ENCODE data around the gene SPDYE1. TPM values are rescaled to one million over a fixed set of nuclear protein-coding genes. Genes with fewer than 3 reads are reported as not detected.
"Not testable (repeated sequence)": the region's sequence is repeated elsewhere in the genome, so short reads cannot be mapped to it uniquely, and the experiment has no call there.

The SPDYE1 gene
- not detected for total RNA-seq

GRCh38 chr7:43997532-43997931 is at the start of gene SPDYE1:
Gene SPDYE1, plus strand, starts transcription at chr7:43997897. Its CDS starts 2,053 bp downstream, at chr7:43999950.
- DNase-seq; intact Hi-C loops (cut with micrococcal nuclease); H3K27me3 Mint-ChIP-seq; H3K27ac Mint-ChIP-seq; H3K4me1 Mint-ChIP-seq (ENCODE audit: low read depth); H3K4me3 Mint-ChIP-seq; H3K36me3 Mint-ChIP-seq; CTCF ChIA-PET; POLR2A ChIA-PET; H3K9me3 Mint-ChIP-seq: not testable (repeated sequence)

- no peaks in the 10 kb centered on the region for H3K9me3 Mint-ChIP-seq
- no peak overlapping the region for H3K4me3 Mint-ChIP-seq
- H3K36me3 Mint-ChIP-seq: peaks cover 18% of the 10 kb centered on the region
- DNase-seq: no peak
- H3K4me1 Mint-ChIP-seq (ENCODE audit: low read depth): peaks cover 9% of the 10 kb centered on the region
- H3K27ac Mint-ChIP-seq: no peak overlapping the region
- intact Hi-C loops (cut with micrococcal nuclease): no loop called here
- CTCF ChIA-PET: no interaction called here
- POLR2A ChIA-PET: no interaction called here
- H3K27me3 Mint-ChIP-seq: no peaks in the 10 kb centered on the region
Measured at GRCh38 chr7:43952028-43952427, 45.7 kb upstream of the SPDYE1 start.

GRCh38 chr7:43953071-43953470 is 44.6 kb upstream of the SPDYE1 start:
- POLR2A ChIA-PET: no interaction called here
- CTCF ChIA-PET: interaction anchor here (0.7 to 0.9 kb wide), 2 partner anchors 36 to 114 kb away, joined by 3 read pairs; no protein-coding TSS in a partner anchor
- Mint-ChIP-seq H3K9me3 (no peaks in the 10 kb centered on the region), H3K36me3 (peaks cover 9% of the 10 kb centered on the region), H3K27me3 (no peaks in the 10 kb centered on the region), H3K27ac (no peak overlapping the region), H3K4me1 (ENCODE audit: low read depth) (peaks cover 9% of the 10 kb centered on the region), H3K4me3 (no peak overlapping the region)
- intact Hi-C loops (cut with micrococcal nuclease): no loop called here
- no peak for DNase-seq

GRCh38 chr7:43954524-43955228 is 43.0 kb upstream of the SPDYE1 start:
- CTCF ChIA-PET: no interaction called here
- H3K4me1 Mint-ChIP-seq (ENCODE audit: low read depth): peaks cover 9% of the 10 kb centered on the region
- POLR2A ChIA-PET: no interaction called here
- no peaks in the 10 kb centered on the region for H3K27me3 Mint-ChIP-seq
- no peak overlapping the region for H3K27ac Mint-ChIP-seq
- DNase-seq: peak; percentile 37
- intact Hi-C loops (cut with micrococcal nuclease): no loop called here
- peaks cover 11% of the 10 kb centered on the region for H3K36me3 Mint-ChIP-seq
- H3K4me3 Mint-ChIP-seq: no peak overlapping the region
- H3K9me3 Mint-ChIP-seq: no peaks in the 10 kb centered on the region

- CTCF ChIA-PET: no interaction called here
Measured at GRCh38 chr7:43956027-43956426, 41.7 kb upstream of the SPDYE1 start.

GRCh38 chr7:43960933-43961332 is 36.8 kb upstream of the SPDYE1 start:
- no peak overlapping the region for H3K27ac Mint-ChIP-seq
- no peaks in the 10 kb centered on the region for H3K27me3 Mint-ChIP-seq
- no peak overlapping the region for H3K4me3 Mint-ChIP-seq
- intact Hi-C loops (cut with micrococcal nuclease): no loop called here
- CTCF ChIA-PET: no interaction called here
- H3K4me1 Mint-ChIP-seq (ENCODE audit: low read depth): peaks cover 4% of the 10 kb centered on the region
- DNase-seq: no peak
- peaks cover 5% of the 10 kb centered on the region for H3K36me3 Mint-ChIP-seq
- POLR2A ChIA-PET: no interaction called here
- H3K9me3 Mint-ChIP-seq: no peaks in the 10 kb centered on the region

More at GRCh38 chr7:43956027-43956426, 41.7 kb upstream of the SPDYE1 start:
- no peaks in the 10 kb centered on the region for H3K9me3 Mint-ChIP-seq
- H3K27me3 Mint-ChIP-seq: no peaks in the 10 kb centered on the region
- no peak overlapping the region for H3K27ac Mint-ChIP-seq
- peaks cover 11% of the 10 kb centered on the region for H3K36me3 Mint-ChIP-seq
- DNase-seq: no peak
- POLR2A ChIA-PET: no interaction called here
- no peak overlapping the region for H3K4me3 Mint-ChIP-seq
- peaks cover 9% of the 10 kb centered on the region for H3K4me1 Mint-ChIP-seq (ENCODE audit: low read depth)
- intact Hi-C loops (cut with micrococcal nuclease): no loop called here

- H3K4me3 Mint-ChIP-seq; H3K36me3 Mint-ChIP-seq; H3K27me3 Mint-ChIP-seq; intact Hi-C loops (cut with micrococcal nuclease); H3K4me1 Mint-ChIP-seq (ENCODE audit: low read depth); POLR2A ChIA-PET; H3K9me3 Mint-ChIP-seq; H3K27ac Mint-ChIP-seq; CTCF ChIA-PET; DNase-seq: not testable (repeated sequence)
Measured at GRCh38 chr7:43966392-43966791, 31.3 kb upstream of the SPDYE1 start.

GRCh38 chr7:43968172-43969040 is 29.3 kb upstream of the SPDYE1 start:
- intact Hi-C loops (cut with micrococcal nuclease); H3K9me3 Mint-ChIP-seq; H3K27ac Mint-ChIP-seq; DNase-seq; CTCF ChIA-PET; POLR2A ChIA-PET; H3K27me3 Mint-ChIP-seq; H3K4me3 Mint-ChIP-seq; H3K4me1 Mint-ChIP-seq (ENCODE audit: low read depth); H3K36me3 Mint-ChIP-seq: not testable (repeated sequence)

GRCh38 chr7:43969586-43969985 is 28.1 kb upstream of the SPDYE1 start:
- H3K27ac Mint-ChIP-seq; POLR2A ChIA-PET; H3K4me1 Mint-ChIP-seq (ENCODE audit: low read depth); DNase-seq; CTCF ChIA-PET; H3K4me3 Mint-ChIP-seq; H3K9me3 Mint-ChIP-seq; intact Hi-C loops (cut with micrococcal nuclease); H3K27me3 Mint-ChIP-seq; H3K36me3 Mint-ChIP-seq: not testable (repeated sequence)

- H3K36me3 Mint-ChIP-seq; CTCF ChIA-PET; H3K4me3 Mint-ChIP-seq; intact Hi-C loops (cut with micrococcal nuclease); H3K27me3 Mint-ChIP-seq; H3K9me3 Mint-ChIP-seq; DNase-seq; H3K27ac Mint-ChIP-seq; POLR2A ChIA-PET; H3K4me1 Mint-ChIP-seq (ENCODE audit: low read depth): not testable (repeated sequence)
Measured at GRCh38 chr7:43970698-43971097, 27.0 kb upstream of the SPDYE1 start.

- H3K4me3 Mint-ChIP-seq; H3K27ac Mint-ChIP-seq; DNase-seq; intact Hi-C loops (cut with micrococcal nuclease); H3K36me3 Mint-ChIP-seq; H3K4me1 Mint-ChIP-seq (ENCODE audit: low read depth); POLR2A ChIA-PET; CTCF ChIA-PET; H3K27me3 Mint-ChIP-seq; H3K9me3 Mint-ChIP-seq: not testable (repeated sequence)
Measured at GRCh38 chr7:43974033-43974573, 23.6 kb upstream of the SPDYE1 start.

- intact Hi-C loops (cut with micrococcal nuclease); POLR2A ChIA-PET; H3K27ac Mint-ChIP-seq; H3K4me3 Mint-ChIP-seq; H3K9me3 Mint-ChIP-seq; DNase-seq; H3K36me3 Mint-ChIP-seq; CTCF ChIA-PET; H3K4me1 Mint-ChIP-seq (ENCODE audit: low read depth); H3K27me3 Mint-ChIP-seq: not testable (repeated sequence)
Measured at GRCh38 chr7:43974725-43975482, 22.8 kb upstream of the SPDYE1 start.
